CD14-positive monocyte (primary cell): ENCODE data around the gene PATL2. TPM values are rescaled to one million over a fixed set of nuclear protein-coding genes. Genes with fewer than 3 reads are reported as not detected.
"Not testable (repeated sequence)": the region's sequence is repeated elsewhere in the genome, so short reads cannot be mapped to it uniquely, and the experiment has no call there.

Source experiments
- DNase-seq, 3 donors: peaks; one replicate each; pipeline ENCODE4 v3.0.0-alpha.2; 2011 to 2022
- H2AFZ ChIP-seq: 2 replicates; pipeline ENCODE4 v1.6.0; 2012; ENCODE audit warnings: mild to moderate bottlenecking, low read depth, low read length, inconsistent platforms; ENCODE audit not compliant: insufficient read depth, poor library complexity, severe bottlenecking
- H3K27ac ChIP-seq, 2 donors: 1 replicate in 1 of 2; 2 replicates in 1 of 2; pipeline ENCODE4 v1.5.1; 2012 to 2013; ENCODE audit warnings: low read length in 2 of 2, control low read depth in 1 of 2, inconsistent platforms in 1 of 2, low read depth in 1 of 2, mild to moderate bottlenecking in 1 of 2
- H3K27me3 ChIP-seq, 2 donors: one replicate each; pipeline versions ENCODE4 v1.6.0 to v1.6.1; 2011 to 2013; ENCODE audit warnings: low read length in 2 of 2; ENCODE audit not compliant: control insufficient read depth in 2 of 2, insufficient read depth in 2 of 2
- H3K36me3 ChIP-seq, 2 donors: replicated peaks in 1 of 2; 1 replicate in 1 of 2; 2 replicates in 1 of 2; pipeline versions ENCODE4 v1.5.1 to v1.6.1; 2012 to 2013; ENCODE audit warnings: low read length in 2 of 2, control low read depth in 1 of 2, inconsistent platforms in 1 of 2, mild to moderate bottlenecking in 1 of 2; ENCODE audit not compliant: insufficient read depth in 2 of 2, control insufficient read depth in 1 of 2
- H3K4me1 ChIP-seq, 2 donors: 1 replicate in 1 of 2; 2 replicates in 1 of 2; pipeline versions ENCODE4 v1.5.1 to v1.6.1; 2012 to 2013; ENCODE audit warnings: low read length in 2 of 2, control low read depth in 1 of 2, inconsistent platforms in 1 of 2, mild to moderate bottlenecking in 1 of 2, moderate library complexity in 1 of 2; ENCODE audit not compliant: insufficient read depth in 2 of 2, control insufficient read depth in 1 of 2
- H3K4me2 ChIP-seq: replicated peaks from 2 replicates; pipeline ENCODE3; 2012; ENCODE audit warnings: low read length, moderate library complexity, mild to moderate bottlenecking; ENCODE audit not compliant: poor library complexity, severe bottlenecking; ENCODE audit errors: extremely low read depth
- H3K4me3 ChIP-seq, 3 experiments: fragments of 200-600 bp in 1 of 3; sonication (generic) in 1 of 3; replicated peaks in 1 of 3; 1 replicate in 2 of 3; 2 replicates in 1 of 3; pipeline ENCODE4 v1.5.1; 2011 to 2013; ENCODE audit warnings: low read length in 3 of 3, mild to moderate bottlenecking in 3 of 3, control low read depth in 2 of 3, low read depth in 2 of 3, inconsistent platforms in 1 of 3, moderate library complexity in 1 of 3
- H3K79me2 ChIP-seq: 2 replicates; pipeline ENCODE4 v1.6.0; 2012; ENCODE audit warnings: mild to moderate bottlenecking, control low read depth, inconsistent platforms, low read length, moderate library complexity; ENCODE audit not compliant: insufficient read depth
- H3K9ac ChIP-seq: 2 replicates; pipeline ENCODE4 v1.6.0; 2017; ENCODE audit warnings: low read length, mild to moderate bottlenecking; ENCODE audit not compliant: insufficient read depth, poor library complexity, severe bottlenecking
- H3K9me3 ChIP-seq, 2 donors: replicated peaks in 1 of 2; 1 replicate in 1 of 2; 2 replicates in 1 of 2; pipeline versions ENCODE4 v1.5.1 to v1.6.1; 2012 to 2013; ENCODE audit warnings: low read length in 2 of 2, control low read depth in 1 of 2; ENCODE audit not compliant: control insufficient read depth in 1 of 2, insufficient read depth in 1 of 2
- H4K20me1 ChIP-seq: 2 replicates; pipeline ENCODE4 v1.6.0; 2012; ENCODE audit warnings: mild to moderate bottlenecking, low read length, control low read depth, moderate library complexity; ENCODE audit not compliant: insufficient read depth
- H3K27ac Mint-ChIP-seq, 7 donors: one replicate each; pipeline ENCODE4 v1.8.0; 2020; ENCODE audit warnings: mild to moderate bottlenecking in 7 of 7, mixed read lengths in 7 of 7, moderate library complexity in 6 of 7, inconsistent platforms in 2 of 7
- H3K27me3 Mint-ChIP-seq, 3 donors: one replicate each; pipeline ENCODE4 v1.8.0; 2021 to 2022; ENCODE audit warnings: low read depth in 3 of 3, mild to moderate bottlenecking in 3 of 3, mixed read lengths in 3 of 3, moderate library complexity in 3 of 3, inconsistent platforms in 1 of 3
- H3K36me3 Mint-ChIP-seq, 2 donors: one replicate each; pipeline ENCODE4 v1.8.0; 2020; ENCODE audit warnings: mixed read lengths in 2 of 2, inconsistent platforms in 1 of 2, mild to moderate bottlenecking in 1 of 2
- H3K4me1 Mint-ChIP-seq: one replicate; pipeline ENCODE4 v1.8.0; 2020; ENCODE audit warnings: mild to moderate bottlenecking, mixed read lengths
- H3K4me3 Mint-ChIP-seq, 2 donors: one replicate each; pipeline ENCODE4 v1.8.0; 2020; ENCODE audit warnings: mild to moderate bottlenecking in 2 of 2, mixed read lengths in 2 of 2, moderate library complexity in 1 of 2
- H3K9me3 Mint-ChIP-seq, 7 donors: one replicate each; pipeline ENCODE4 v1.8.0; 2020 to 2022; ENCODE audit warnings: mixed read lengths in 7 of 7, mild to moderate bottlenecking in 6 of 7, moderate library complexity in 6 of 7, inconsistent platforms in 2 of 7
- CTCF ChIP-seq: fragments of 200-600 bp; IDR thresholded peaks from one replicate; pipeline ENCODE4 v1.8.0; 2022; ENCODE audit warnings: antibody characterized with exemption, mild to moderate bottlenecking
- WGBS: methylation state at CpG from one replicate; pipeline ENCODE4 v1.1.5; 2013; ENCODE audit warnings: missing lambda C conversion rate; ENCODE audit not compliant: insufficient coverage; 5-methylcytosine and 5-hydroxymethylcytosine counted together
- intact Hi-C, 2 donors: fragments of 100-400 bp; cut with micrococcal nuclease; formaldehyde crosslinking; loops; one replicate each; pipeline versions ENCODE4 v1.15.0 to v1.15.1; 2023
- polyA plus RNA-seq, 3 donors: library from polyadenylated mRNA; depleted of rRNA in 1 of 3; unstranded in 2 of 3; stranded (reverse) in 1 of 3; fragments of 300-500 nt in 2 of 3; fragments of >200 nt in 1 of 3; fragmentation: Illumina TruSeq in 2 of 3; gene quantifications; 1 replicate in 2 of 3; 2 replicates in 1 of 3; pipeline ENCODE4 v1.2.3, GENCODE V29; 2012 to 2021

PATL2 gene
- polyA plus RNA-seq, 3 donors: 1.8 to 14.4 (median 1.9) TPM

GRCh38 chr15:44705986-44706385, 5.1 kb downstream of the PATL2 start:
- Histone ChIP-seq H3K9ac (no peak overlapping the region), H3K27me3 (no peaks in the 10 kb centered on the region), H3K79me2 (peaks cover 18% of the 10 kb centered on the region), H3K27ac (no peak overlapping the region), H3K36me3 (no peaks in the 10 kb centered on the region), H2AFZ (no peak overlapping the region), H3K4me1 (peaks cover 6 to 14% of the 10 kb centered on the region in 2 donors), H3K9me3 (peaks cover 11 to 20% of the 10 kb centered on the region in 2 donors), H3K4me3 (no peak overlapping the region), H3K4me2 (no peak overlapping the region), H4K20me1 (no peaks in the 10 kb centered on the region)
- Mint-ChIP-seq H3K9me3 (peaks cover 22 to 38% (median 36%) of the 10 kb centered on the region in 7 donors), H3K27me3 (peaks cover under 1 to 5% (median 4%) of the 10 kb centered on the region in 3 donors), H3K4me3 (no peak overlapping the region), H3K4me1 (peaks cover 15% of the 10 kb centered on the region), H3K36me3 (peaks cover 15 to 25% of the 10 kb centered on the region in 2 donors), H3K27ac (no peak overlapping the region)
- no peak for DNase-seq
- 90% methylated on average over 1 of the region's 1 CpG for WGBS
- no peak for TF ChIP-seq CTCF
- intact Hi-C loops: no loop called here

DNA sequence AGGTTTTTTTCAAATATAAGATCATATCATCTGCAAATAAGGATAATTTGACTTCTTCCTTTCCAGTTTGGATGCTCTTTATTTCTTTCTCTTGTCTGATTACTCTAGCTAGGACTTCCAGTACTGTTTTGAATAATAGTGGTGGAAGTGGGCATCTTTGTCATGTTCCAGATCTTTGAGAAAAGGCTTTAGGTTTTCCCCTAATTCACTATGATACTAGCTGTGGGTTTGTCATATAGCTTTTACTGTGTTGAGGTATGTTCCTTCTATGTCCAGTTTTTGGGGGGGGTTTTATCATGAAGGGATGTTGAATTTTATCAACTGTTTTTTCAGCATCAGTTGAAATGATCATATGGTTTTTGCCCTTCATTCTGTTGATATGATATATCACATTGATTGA, 10.4 kb downstream of the PATL2 start:
- H3K27ac Mint-ChIP-seq, H3K36me3 ChIP-seq, DNase-seq, H3K27ac ChIP-seq, H3K79me2 ChIP-seq, H3K9ac ChIP-seq, H3K27me3 Mint-ChIP-seq, intact Hi-C loops, H4K20me1 ChIP-seq, H3K27me3 ChIP-seq, H3K4me2 ChIP-seq, H2AFZ ChIP-seq, H3K4me3 Mint-ChIP-seq, H3K4me3 ChIP-seq: not testable (repeated sequence)
- peaks cover 3 to 11% of the 10 kb centered on the region in 2 donors for H3K36me3 Mint-ChIP-seq
- Histone ChIP-seq H3K9me3 (peaks cover 11 to 20% of the 10 kb centered on the region in 2 donors), H3K4me1 (peaks cover 6 to 13% of the 10 kb centered on the region in 2 donors)
- peaks cover 15% of the 10 kb centered on the region for H3K4me1 Mint-ChIP-seq
- H3K9me3 Mint-ChIP-seq: peaks cover 32 to 50% (median 43%) of the 10 kb centered on the region in 7 donors
